ENCODE data around the gene EFNA3. TPM values are rescaled to one million over a fixed set of nuclear protein-coding genes. Genes with fewer than 3 reads are reported as not detected.

The EFNA3 gene
- total RNA-seq, 4 donors from 2014 or later, result 0.44 to 3.7 (median 1.7) TPM; not detected in 1

GRCh38 chr1:155123801-155124200 lies 45.2 kb downstream of the EFNA3 start:
- TF ChIP-seq, protein P1, sequence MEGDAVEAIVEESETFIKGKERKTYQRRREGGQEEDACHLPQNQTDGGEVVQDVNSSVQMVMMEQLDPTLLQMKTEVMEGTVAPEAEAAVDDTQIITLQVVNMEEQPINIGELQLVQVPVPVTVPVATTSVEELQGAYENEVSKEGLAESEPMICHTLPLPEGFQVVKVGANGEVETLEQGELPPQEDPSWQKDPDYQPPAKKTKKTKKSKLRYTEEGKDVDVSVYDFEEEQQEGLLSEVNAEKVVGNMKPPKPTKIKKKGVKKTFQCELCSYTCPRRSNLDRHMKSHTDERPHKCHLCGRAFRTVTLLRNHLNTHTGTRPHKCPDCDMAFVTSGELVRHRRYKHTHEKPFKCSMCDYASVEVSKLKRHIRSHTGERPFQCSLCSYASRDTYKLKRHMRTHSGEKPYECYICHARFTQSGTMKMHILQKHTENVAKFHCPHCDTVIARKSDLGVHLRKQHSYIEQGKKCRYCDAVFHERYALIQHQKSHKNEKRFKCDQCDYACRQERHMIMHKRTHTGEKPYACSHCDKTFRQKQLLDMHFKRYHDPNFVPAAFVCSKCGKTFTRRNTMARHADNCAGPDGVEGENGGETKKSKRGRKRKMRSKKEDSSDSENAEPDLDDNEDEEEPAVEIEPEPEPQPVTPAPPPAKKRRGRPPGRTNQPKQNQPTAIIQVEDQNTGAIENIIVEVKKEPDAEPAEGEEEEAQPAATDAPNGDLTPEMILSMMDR (IDR thresholded peaks at IDR 0.05; ENCODE audit: low read depth), result no peak

GRCh38 chr1:155124503-155125463 lies 46.1 kb downstream of the EFNA3 start:
- TF ChIP-seq, protein P1 (IDR thresholded peaks at IDR 0.05; ENCODE audit: low read depth), result no peak

DNA sequence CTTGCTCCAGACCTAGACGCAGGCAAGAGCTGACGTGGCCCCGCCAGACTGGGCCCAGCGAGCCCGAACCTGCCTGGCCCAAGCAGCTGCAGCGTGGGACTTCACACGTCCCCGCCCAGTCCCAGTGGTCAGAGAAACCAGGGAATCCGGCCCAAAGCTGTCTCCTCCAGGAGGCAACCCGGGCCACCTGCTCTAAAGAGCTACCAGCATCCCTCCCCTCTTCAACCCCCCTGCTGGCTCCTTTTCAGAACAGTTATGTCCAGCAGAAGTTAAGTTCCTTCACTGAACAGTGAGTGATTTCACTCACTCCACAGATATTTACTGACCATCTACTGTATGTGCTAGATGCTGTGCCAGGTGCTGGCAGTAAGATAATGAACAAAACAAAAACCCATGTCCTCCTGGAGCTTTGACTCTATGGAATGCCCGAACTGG lies 46.9 kb downstream of the EFNA3 start:
- TF ChIP-seq, protein P1 (IDR thresholded peaks at IDR 0.05; ENCODE audit: low read depth), result no peak

GRCh38 chr1:155125946-155126555 lies 47.4 kb downstream of the EFNA3 start:
- TF ChIP-seq, protein P1 (IDR thresholded peaks at IDR 0.05; ENCODE audit: low read depth), result no peak

GRCh38 chr1:155126556-155127104 lies 48.0 kb downstream of the EFNA3 start:
- TF ChIP-seq, protein P1 (IDR thresholded peaks at IDR 0.05; ENCODE audit: low read depth), result no peak

DNA sequence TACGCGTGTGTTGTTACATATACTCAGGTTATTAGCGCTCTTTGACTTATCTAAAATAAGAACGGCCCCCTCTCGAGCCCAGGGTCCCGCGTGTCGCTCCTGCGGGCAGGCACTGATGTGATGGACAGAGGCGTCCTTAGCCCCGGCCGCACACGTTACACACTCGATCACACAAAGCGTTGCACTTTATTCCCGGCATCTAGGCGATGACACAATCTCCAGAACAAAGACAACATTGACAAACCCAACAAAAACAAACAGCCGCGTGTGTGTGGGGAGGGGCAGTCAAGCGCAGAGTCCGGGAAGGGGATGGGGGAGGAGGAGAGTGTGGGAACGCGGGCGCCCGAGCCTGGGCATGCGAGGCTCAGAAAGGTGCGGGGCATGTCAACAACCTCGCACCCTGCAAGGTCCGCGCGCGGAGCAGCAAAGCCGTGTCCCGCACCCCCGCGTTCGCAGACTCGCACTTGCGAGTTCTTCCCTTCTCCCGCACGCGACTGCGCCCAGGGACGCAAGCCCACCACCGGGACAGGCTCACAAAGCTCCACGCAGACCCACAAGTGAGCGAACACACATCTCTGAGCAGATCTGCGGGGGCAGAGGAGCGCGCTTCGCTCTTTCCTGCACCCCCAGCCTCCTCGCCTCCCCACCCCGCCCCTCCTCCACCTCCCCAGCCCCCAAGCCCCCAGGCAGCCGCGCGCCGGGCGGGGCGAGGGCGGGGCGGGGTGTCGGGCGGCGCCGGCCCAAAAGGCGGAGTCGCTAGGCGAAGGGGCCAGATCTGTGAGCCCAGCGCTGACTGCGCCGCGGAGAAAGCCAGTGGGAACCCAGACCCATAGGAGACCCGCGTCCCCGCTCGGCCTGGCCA lies 48.7 kb downstream of the EFNA3 start, which contains the start of gene EFNA1:
EFNA1 (plus strand) TSS at position 772 of the 862 bp plus-strand sequence. CDS start 102 bp downstream, outside the sequence.
- TF ChIP-seq, protein P1 (IDR thresholded peaks at IDR 0.05; ENCODE audit: low read depth), result no peak

Measured in subcutaneous adipose tissue (tissue), 4 donors.